Parathyroid adenoma (tissue), 2 donors: ENCODE data around the gene ZFR2.

Experiments used
- H2AFZ ChIP-seq: fragments of 300-600 bp; sonication (generic); one replicate; pipeline ENCODE4 v1.7.0; 2017; ENCODE audit warnings: antibody characterized with exemption, mild to moderate bottlenecking
- H3K27ac ChIP-seq: fragments of 300-600 bp; sonication (generic); one replicate; pipeline ENCODE4 v1.7.0; 2017
- H3K27me3 ChIP-seq: fragments of 300-600 bp; sonication (generic); one replicate; pipeline ENCODE4 v1.7.0; 2017; ENCODE audit warnings: low read length; ENCODE audit not compliant: control insufficient read depth, insufficient read depth
- H3K36me3 ChIP-seq: fragments of 300-600 bp; sonication (generic); one replicate; pipeline ENCODE4 v1.7.0; 2017; ENCODE audit warnings: low read length; ENCODE audit not compliant: control insufficient read depth, insufficient read depth
- H3K4me1 ChIP-seq: fragments of 300-600 bp; sonication (generic); one replicate; pipeline ENCODE4 v1.7.0; 2017; ENCODE audit warnings: control low read depth
- H3K4me2 ChIP-seq: fragments of 300-600 bp; sonication (generic); one replicate; pipeline ENCODE4 v1.7.0; 2017; ENCODE audit warnings: low read length
- H3K4me3 ChIP-seq: fragments of 300-600 bp; sonication (generic); one replicate; pipeline ENCODE4 v1.7.0; 2017; ENCODE audit warnings: low read depth, low read length
- H3K79me2 ChIP-seq: fragments of 300-600 bp; sonication (generic); one replicate; pipeline ENCODE4 v1.7.0; 2017; ENCODE audit warnings: control low read depth
- H3K9ac ChIP-seq: fragments of 300-600 bp; sonication (generic); one replicate; pipeline ENCODE4 v1.7.0; 2017; ENCODE audit warnings: mild to moderate bottlenecking
- H3K9me3 ChIP-seq: fragments of 300-600 bp; sonication (generic); one replicate; pipeline ENCODE4 v1.7.0; 2017; ENCODE audit warnings: low read length; ENCODE audit not compliant: control insufficient read depth
- TF ChIP-seq, protein P1 (sequence below): fragments of 300-600 bp; sonication (generic); IDR thresholded peaks from one replicate; pipeline ENCODE4 v1.7.0; 2017; ENCODE audit warnings: antibody characterized with exemption, mild to moderate bottlenecking
- donor health status: primary hyperparathyroidism.

Gene ZFR2

DNA sequence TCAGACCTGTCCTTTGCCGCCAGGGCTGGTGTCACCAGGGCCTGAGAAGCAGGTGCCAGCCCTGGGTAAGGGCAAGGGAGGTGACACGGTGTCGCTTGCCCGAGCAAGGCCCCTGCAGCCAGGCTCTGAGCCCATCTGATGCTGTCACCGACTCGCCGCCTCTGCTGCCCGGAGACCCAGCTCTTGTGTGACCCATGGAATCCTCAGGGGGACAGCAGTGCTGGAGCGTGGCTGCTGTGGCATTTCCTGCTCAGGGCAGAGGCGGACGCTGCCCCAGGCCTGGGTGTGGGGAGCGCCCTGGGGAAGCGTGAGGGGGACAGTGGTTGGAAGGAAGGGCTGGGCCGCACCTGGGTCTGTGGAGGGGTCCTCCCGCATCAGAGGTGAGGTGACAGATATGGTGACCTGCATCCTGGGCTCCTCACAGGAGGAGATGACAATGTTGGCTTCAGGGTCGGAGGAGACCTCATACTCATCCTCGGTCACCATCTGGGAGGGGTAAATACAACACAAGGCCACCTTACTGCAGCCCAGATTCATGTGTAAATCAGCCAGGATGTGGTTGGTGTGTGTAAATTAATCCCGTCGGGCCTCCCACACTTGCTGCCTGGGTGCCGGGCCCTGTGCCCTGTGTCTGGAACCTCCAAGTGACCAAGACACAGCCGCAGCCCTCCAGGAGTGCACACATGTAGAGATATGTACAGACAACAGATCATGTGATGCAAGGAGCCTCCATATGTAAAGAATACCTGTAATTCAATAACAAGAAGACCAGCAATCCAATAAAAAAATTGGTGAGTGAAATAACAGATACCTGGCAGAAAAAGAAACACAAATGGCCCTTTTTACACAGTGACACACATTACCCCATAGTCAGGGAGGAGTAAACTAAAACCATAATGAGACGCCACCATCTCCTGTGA, 55.1 kb downstream of the ZFR2 start:
- no peaks in the 10 kb centered on the region for H3K36me3 ChIP-seq
- H3K4me1 ChIP-seq = no peaks in the 10 kb centered on the region
- no peak overlapping the region for H2AFZ ChIP-seq
- no peak overlapping the region for H3K4me3 ChIP-seq
- no peaks in the 10 kb centered on the region for H3K9me3 ChIP-seq
- no peak overlapping the region for H3K9ac ChIP-seq
- no peaks in the 10 kb centered on the region for H3K79me2 ChIP-seq
- H3K27ac ChIP-seq = peak overlapping the region; percentile 54
- TF ChIP-seq, protein P1, sequence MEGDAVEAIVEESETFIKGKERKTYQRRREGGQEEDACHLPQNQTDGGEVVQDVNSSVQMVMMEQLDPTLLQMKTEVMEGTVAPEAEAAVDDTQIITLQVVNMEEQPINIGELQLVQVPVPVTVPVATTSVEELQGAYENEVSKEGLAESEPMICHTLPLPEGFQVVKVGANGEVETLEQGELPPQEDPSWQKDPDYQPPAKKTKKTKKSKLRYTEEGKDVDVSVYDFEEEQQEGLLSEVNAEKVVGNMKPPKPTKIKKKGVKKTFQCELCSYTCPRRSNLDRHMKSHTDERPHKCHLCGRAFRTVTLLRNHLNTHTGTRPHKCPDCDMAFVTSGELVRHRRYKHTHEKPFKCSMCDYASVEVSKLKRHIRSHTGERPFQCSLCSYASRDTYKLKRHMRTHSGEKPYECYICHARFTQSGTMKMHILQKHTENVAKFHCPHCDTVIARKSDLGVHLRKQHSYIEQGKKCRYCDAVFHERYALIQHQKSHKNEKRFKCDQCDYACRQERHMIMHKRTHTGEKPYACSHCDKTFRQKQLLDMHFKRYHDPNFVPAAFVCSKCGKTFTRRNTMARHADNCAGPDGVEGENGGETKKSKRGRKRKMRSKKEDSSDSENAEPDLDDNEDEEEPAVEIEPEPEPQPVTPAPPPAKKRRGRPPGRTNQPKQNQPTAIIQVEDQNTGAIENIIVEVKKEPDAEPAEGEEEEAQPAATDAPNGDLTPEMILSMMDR = no peak
- H3K27me3 ChIP-seq = no peaks in the 10 kb centered on the region
- H3K4me2 ChIP-seq = no peak overlapping the region

DNA sequence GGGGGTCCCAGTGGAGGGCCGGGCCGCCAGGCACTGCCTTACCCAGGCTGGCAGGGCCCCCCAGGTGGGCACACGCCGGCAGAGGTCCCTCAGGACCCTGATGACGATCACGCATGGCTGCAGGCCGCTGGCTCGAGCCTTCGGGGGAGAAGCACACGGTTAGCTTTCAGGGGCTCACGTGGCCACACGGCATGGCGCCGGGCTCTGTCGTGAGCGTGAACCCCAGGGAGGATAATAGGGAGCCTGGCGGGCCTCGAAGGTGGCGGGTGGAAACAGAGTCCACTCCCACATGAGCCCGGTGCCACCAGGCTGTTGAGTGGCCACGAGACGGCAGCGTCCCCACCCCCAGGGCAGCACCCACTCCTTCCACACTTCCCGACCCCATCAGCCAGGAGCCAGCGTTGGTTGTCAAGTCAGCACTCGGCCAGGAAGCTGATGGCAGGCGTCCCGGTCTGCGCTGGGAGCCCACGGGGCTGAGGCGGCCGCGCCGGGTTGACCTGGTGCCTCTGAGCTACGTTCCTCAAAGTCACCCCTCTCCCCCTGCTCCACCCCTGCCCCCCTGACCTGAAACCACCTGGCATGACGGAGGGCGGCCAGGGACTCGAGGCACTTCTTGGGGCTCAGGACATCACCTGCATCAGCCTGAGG, 58.0 kb downstream of the ZFR2 start:
- H3K27ac ChIP-seq = no peak overlapping the region

DNA sequence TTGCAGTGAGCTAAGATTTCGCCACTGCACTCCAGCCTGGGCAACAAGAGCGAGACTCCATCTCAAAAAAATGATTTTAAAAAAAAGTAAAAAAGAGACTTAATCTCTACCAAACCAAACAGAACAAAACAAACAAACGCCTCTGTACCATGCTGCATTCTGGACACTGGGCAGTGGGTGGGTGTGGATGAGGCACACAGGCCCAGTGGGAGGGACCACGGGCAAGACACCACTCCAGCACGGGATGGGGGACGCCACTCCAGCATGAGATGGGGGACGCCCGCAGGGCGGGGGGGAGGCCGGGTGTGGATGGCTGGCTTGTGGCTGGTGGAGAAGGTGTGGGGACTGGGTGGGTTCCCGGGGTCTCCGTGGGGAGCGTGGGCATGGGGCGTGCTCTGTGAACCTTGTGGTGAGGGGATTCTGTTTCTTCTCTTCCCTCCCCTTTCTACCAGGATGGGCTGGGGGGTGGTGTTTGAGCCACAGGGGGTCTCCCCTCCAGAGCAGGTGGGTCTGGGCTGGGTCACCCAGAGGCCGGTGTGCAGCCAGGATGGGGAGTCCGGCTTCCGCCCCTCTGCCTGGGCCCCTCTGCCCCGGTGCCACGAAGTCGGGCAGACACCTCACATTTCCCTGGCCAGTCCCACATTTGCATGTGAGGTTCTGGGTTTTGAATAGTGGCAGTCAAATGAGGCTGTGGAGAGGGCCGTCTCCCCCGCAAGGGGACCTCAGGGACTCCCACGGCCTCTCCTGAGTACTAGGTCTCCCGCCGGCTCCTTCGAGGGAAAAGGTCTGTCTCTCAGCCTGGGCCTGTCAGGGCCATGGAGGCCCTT, 58.7 kb downstream of the ZFR2 start:
- Histone ChIP-seq H3K9ac (no peak overlapping the region), H3K27me3 (no peaks in the 10 kb centered on the region), H3K4me1 (no peaks in the 10 kb centered on the region), H3K79me2 (no peaks in the 10 kb centered on the region), H3K9me3 (no peaks in the 10 kb centered on the region), H3K36me3 (no peaks in the 10 kb centered on the region), H3K27ac (no peak overlapping the region), H2AFZ (no peak overlapping the region), H3K4me3 (no peak overlapping the region), H3K4me2 (no peak overlapping the region)
- TF ChIP-seq, protein P1 = no peak

More for the DNA sequence above, 58.0 kb downstream of the ZFR2 start:
- no peaks in the 10 kb centered on the region for H3K9me3 ChIP-seq
- no peaks in the 10 kb centered on the region for H3K4me1 ChIP-seq
- H3K9ac ChIP-seq = no peak overlapping the region
- H3K79me2 ChIP-seq = no peaks in the 10 kb centered on the region
- TF ChIP-seq, protein P1 = no peak
- H2AFZ ChIP-seq = no peak overlapping the region
- no peak overlapping the region for H3K4me3 ChIP-seq
- no peaks in the 10 kb centered on the region for H3K36me3 ChIP-seq
- no peaks in the 10 kb centered on the region for H3K27me3 ChIP-seq
- no peak overlapping the region for H3K4me2 ChIP-seq

DNA sequence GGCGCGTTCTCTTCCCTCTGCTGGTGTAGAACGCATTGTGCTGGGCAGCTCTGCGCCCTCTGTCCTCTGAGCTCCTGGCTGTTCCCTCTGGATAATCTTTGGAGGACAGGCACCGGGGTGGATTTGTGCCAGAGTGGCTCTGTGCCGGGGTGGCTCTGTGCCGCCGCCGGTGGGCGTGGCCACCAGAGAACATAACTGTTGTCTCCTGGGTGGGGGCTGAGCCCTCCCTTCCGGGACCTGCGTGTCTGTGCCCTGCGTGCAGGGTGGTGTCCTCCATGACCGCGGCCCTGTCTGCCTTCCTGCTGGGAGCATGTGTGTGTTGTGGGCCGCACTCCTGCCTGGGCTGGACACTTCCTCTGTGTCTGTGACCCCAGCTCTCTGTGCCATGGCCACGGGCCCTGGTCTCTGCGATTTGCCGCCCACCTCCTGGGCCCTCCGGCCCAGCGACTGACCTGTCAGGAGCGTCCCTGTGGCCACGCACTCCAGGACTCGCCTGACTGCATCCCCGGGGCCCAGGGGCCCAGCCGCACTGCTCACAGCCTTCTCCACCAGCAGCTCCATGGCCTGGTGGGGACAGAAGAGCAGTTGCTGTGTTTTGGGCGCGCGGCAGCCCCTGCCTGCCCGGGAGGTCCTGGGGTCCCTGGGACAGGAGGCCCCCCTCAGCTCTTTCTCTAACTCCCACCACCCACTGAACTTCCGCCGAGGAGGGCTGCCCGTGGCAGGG, 60.3 kb downstream of the ZFR2 start:
- H3K79me2 ChIP-seq = no peaks in the 10 kb centered on the region
- no peaks in the 10 kb centered on the region for H3K4me1 ChIP-seq
- no peak overlapping the region for H3K4me2 ChIP-seq
- no peaks in the 10 kb centered on the region for H3K27me3 ChIP-seq
- no peak overlapping the region for H3K27ac ChIP-seq
- no peak overlapping the region for H2AFZ ChIP-seq
- H3K9ac ChIP-seq = no peak overlapping the region
- no peaks in the 10 kb centered on the region for H3K9me3 ChIP-seq
- TF ChIP-seq, protein P1 = no peak
- H3K36me3 ChIP-seq = no peaks in the 10 kb centered on the region
- H3K4me3 ChIP-seq = no peak overlapping the region
